Measurements from ENCODE around the gene DDC. TPM values are rescaled to one million over a fixed set of nuclear protein-coding genes. Genes with fewer than 3 reads are reported as not detected.
A peak's percentile ranks its signal among the peaks of the same experiment; 100 is the strongest.

Gene DDC
- total RNA-seq, 2 donors from 2014 or later, result not detected

- H3K27me3 ChIP-seq, result no peaks in the 10 kb centered on the region
- TF ChIP-seq CTCF (IDR thresholded peaks at IDR 0.05), result no peak
- no peaks in the 10 kb centered on the region for H3K36me3 ChIP-seq
- no peaks in the 10 kb centered on the region for H3K4me1 ChIP-seq
- H3K9me3 ChIP-seq, result no peaks in the 10 kb centered on the region
- H3K27ac ChIP-seq, result peak overlapping the region in 1 of 2 donors; percentile 31
- H3K4me3 ChIP-seq, result no peak overlapping the region
- DNase-seq (ENCODE audit: low spot score), result no peak
Observed at GRCh38 chr7:50556247-50556991, 8.8 kb downstream of the DDC start.

- DNase-seq (ENCODE audit: low spot score), result no peak
- no peaks in the 10 kb centered on the region for H3K36me3 ChIP-seq
- H3K9me3 ChIP-seq, result no peaks in the 10 kb centered on the region
Observed at GRCh38 chr7:50555594-50556140, 9.5 kb downstream of the DDC start.

GRCh38 chr7:50554431-50555322 is 10.5 kb downstream of the DDC start:
- H3K4me1 ChIP-seq, result no peaks in the 10 kb centered on the region
- no peak overlapping the region for H3K4me3 ChIP-seq
- no peaks in the 10 kb centered on the region for H3K9me3 ChIP-seq
- H3K27ac ChIP-seq, result no peak overlapping the region
- no peak for DNase-seq (ENCODE audit: low spot score)
- no peaks in the 10 kb centered on the region for H3K27me3 ChIP-seq
- H3K36me3 ChIP-seq, result no peaks in the 10 kb centered on the region
- TF ChIP-seq CTCF (IDR thresholded peaks at IDR 0.05), result no peak

More at GRCh38 chr7:50555594-50556140, 9.5 kb downstream of the DDC start:
- Histone ChIP-seq H3K4me1 (no peaks in the 10 kb centered on the region), H3K4me3 (no peak overlapping the region), H3K27me3 (no peaks in the 10 kb centered on the region), H3K27ac (no peak overlapping the region)
- TF ChIP-seq CTCF (IDR thresholded peaks at IDR 0.05), result no peak

- Histone ChIP-seq H3K36me3 (no peaks in the 10 kb centered on the region), H3K27me3 (no peaks in the 10 kb centered on the region), H3K4me1 (no peaks in the 10 kb centered on the region), H3K4me3 (no peak overlapping the region), H3K9me3 (no peaks in the 10 kb centered on the region), H3K27ac (no peak overlapping the region)
- DNase-seq (ENCODE audit: low spot score), result no peak
- no peak for TF ChIP-seq CTCF (IDR thresholded peaks at IDR 0.05)
Observed at GRCh38 chr7:50553973-50554372, 11.2 kb downstream of the DDC start.

GRCh38 chr7:50552921-50553320 is 12.3 kb downstream of the DDC start:
- DNase-seq (ENCODE audit: low spot score), result no peak
- H3K27ac ChIP-seq, result no peak overlapping the region
- H3K36me3 ChIP-seq, result no peaks in the 10 kb centered on the region
- TF ChIP-seq CTCF (IDR thresholded peaks at IDR 0.05), result no peak
- H3K27me3 ChIP-seq, result no peaks in the 10 kb centered on the region
- H3K4me3 ChIP-seq, result no peak overlapping the region
- H3K4me1 ChIP-seq, result no peaks in the 10 kb centered on the region
- no peaks in the 10 kb centered on the region for H3K9me3 ChIP-seq
